Measurements from ENCODE around the gene CHKA.

Gene CHKA

DNA sequence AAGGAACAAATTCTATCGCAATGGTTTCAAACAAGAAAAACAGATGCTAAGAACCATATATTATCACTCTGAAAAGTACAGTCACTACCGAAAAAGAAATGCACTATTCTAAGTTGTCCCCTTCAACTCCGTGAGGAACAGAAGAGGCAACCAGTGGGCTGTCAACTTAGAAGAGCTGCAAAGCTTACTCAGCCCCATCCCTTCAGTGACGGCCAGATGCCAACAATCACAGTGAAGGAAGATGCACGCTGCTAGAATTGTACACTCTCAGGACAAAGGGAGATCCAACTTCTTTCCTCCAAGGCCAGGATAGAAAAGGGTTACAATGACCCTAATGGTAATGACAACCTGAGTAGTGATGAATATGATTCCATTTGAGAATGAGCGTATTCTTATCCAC lies 38.5 kb upstream of the CHKA start:
- Histone ChIP-seq H3K9me3 (replicated peaks in 1 of 11) (no peaks in the 10 kb centered on the region), H4K20me1 (peaks cover 0 to 6% (median 0%) of the 10 kb centered on the region in 11 experiments; a peak in 3 of 22 replicates), H3K4me3 (no peak overlapping the region), H3K4me1 (no peaks in the 10 kb centered on the region), H3K4me2 (no peak overlapping the region), H3K27me3 (no peaks in the 10 kb centered on the region), H3K27ac (no peak overlapping the region), H3K9ac (no peak overlapping the region), H3K36me3 (peaks cover 51 to 92% (median 76%) of the 10 kb centered on the region in 11 experiments)
- no peak for TF ChIP-seq Cebpa-rat (IDR thresholded peaks at IDR 0.05)

DNA sequence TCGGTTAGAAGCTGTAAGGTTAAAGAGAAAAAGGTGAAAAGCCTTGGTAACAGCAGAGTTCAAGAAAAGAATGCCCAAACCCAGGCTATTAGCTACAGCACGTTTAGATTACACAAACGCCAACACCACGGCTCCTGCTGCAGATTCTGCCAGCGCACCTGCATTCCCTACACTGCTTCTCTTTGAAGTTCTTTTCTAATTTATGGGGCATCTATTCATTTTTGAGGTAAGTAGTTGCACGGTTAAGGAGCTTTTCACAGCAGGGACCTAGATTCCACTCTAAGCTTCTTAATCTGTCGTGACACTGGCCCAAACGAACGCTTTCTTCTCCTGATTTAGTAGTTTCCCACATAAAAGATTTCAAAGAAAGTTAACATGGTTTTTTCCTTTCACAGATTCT lies 38.0 kb upstream of the CHKA start:
- Histone ChIP-seq H3K9ac (no peak overlapping the region), H3K4me3 (no peak overlapping the region), H3K4me2 (no peak overlapping the region), H3K36me3 (peaks cover 47 to 87% (median 71%) of the 10 kb centered on the region in 11 experiments), H3K27me3 (no peaks in the 10 kb centered on the region), H3K9me3 (replicated peaks in 1 of 11) (no peaks in the 10 kb centered on the region), H4K20me1 (peaks cover 0 to 6% (median 0%) of the 10 kb centered on the region in 11 experiments; a peak in 3 of 22 replicates), H3K4me1 (no peaks in the 10 kb centered on the region), H3K27ac (no peak overlapping the region)
- TF ChIP-seq Cebpa-rat (IDR thresholded peaks at IDR 0.05), result no peak

DNA sequence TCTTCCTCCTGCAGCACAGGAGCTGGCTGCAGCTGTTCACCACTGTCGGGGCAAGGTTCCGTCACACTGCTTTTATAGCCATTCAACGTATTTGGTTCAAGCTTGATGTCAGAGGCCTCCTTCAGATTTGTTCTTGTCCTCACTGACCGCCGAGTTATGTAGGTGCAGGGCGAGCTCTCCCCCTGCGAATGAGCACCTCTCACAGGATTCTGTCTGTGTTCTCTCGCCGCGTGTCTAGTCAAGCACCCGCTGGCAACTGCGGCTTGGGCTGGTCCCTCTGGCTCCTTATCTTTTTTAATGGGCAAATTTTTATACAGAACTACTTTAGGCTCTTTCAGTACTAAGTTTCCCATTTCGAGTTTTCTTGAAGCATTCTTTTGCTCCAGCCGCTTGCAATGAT lies 37.4 kb upstream of the CHKA start:
- no peak overlapping the region for H3K4me2 ChIP-seq
- no peaks in the 10 kb centered on the region for H3K27me3 ChIP-seq
- no peak overlapping the region for H3K9ac ChIP-seq
- H3K4me3 ChIP-seq, result no peak overlapping the region
- H3K4me1 ChIP-seq, result no peaks in the 10 kb centered on the region
- peaks cover 0 to 6% (median 0%) of the 10 kb centered on the region in 11 experiments; a peak in 3 of 22 replicates for H4K20me1 ChIP-seq
- H3K9me3 ChIP-seq (replicated peaks in 1 of 11), result no peaks in the 10 kb centered on the region
- no peak overlapping the region for H3K27ac ChIP-seq
- H3K36me3 ChIP-seq, result peaks cover 41 to 81% (median 65%) of the 10 kb centered on the region in 11 experiments
- TF ChIP-seq Cebpa-rat (IDR thresholded peaks at IDR 0.05), result no peak

DNA sequence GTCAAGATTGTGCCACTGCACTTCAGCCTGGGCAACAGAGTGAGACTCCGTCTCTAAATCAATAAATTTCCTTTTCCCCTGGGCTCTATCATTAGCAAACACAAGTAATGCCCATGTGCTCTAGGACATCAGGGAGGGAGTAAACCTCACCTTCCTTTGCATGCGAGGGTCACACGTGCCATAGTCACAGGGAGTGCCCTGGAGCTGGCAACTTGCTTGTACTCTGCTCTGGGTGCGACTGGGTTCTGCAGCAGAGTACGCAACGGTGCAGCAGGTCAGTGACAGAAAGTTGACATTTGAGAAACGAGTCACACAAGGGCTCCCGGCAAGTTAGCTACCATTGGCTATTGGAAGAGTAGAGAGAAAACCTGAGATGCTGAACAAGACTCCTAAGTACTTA lies 32.6 kb upstream of the CHKA start:
- Histone ChIP-seq H3K4me3 (no peak overlapping the region), H3K9ac (no peak overlapping the region), H3K36me3 (peaks cover 17 to 34% (median 25%) of the 10 kb centered on the region in 11 experiments), H3K4me1 (peaks cover 8 to 21% (median 14%) of the 10 kb centered on the region in 10 experiments), H3K27me3 (no peaks in the 10 kb centered on the region), H3K27ac (no peak overlapping the region), H3K9me3 (replicated peaks in 1 of 11) (no peaks in the 10 kb centered on the region), H3K4me2 (no peak overlapping the region), H4K20me1 (peaks cover 0 to 6% (median 0%) of the 10 kb centered on the region in 11 experiments; a peak in 2 of 22 replicates)
- no peak for TF ChIP-seq Cebpa-rat (IDR thresholded peaks at IDR 0.05)

DNA sequence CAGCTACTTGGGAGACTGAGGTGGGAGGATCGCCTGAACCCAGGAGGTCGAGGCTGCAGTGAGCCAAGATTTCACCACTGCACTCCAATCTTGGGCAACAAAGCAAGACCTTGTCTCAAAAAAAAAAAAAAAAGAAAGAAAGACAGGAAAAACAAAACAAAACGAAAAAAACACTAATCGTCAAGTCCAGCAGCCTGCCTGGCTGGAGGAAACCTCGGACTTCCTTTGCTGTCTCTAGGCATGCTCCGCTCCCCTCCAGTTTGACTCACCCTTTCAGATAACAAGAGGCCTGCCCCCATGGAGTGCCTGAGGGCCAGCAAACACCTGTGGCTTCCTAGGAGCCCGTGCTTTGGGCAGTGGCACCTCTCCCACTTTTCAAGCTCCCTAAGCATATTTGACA lies 28.8 kb upstream of the CHKA start:
- peak overlapping the region in 1 of 11 experiments; percentile 25; a peak in 2 of 22 replicates for H3K9ac ChIP-seq
- peaks cover 0 to 5% (median under 1%) of the 10 kb centered on the region in 11 experiments; a peak in 8 of 22 replicates for H3K36me3 ChIP-seq
- H4K20me1 ChIP-seq, result peaks cover 0 to 22% (median 0%) of the 10 kb centered on the region in 11 experiments; a peak in 2 of 22 replicates
- H3K27ac ChIP-seq, result no peak overlapping the region
- H3K9me3 ChIP-seq (replicated peaks in 1 of 11), result no peaks in the 10 kb centered on the region
- H3K4me2 ChIP-seq, result peak overlapping the region; percentile 18 to 66 (median 50)
- H3K27me3 ChIP-seq, result no peaks in the 10 kb centered on the region
- peaks cover 32 to 54% (median 39%) of the 10 kb centered on the region in 10 experiments for H3K4me1 ChIP-seq
- no peak for TF ChIP-seq Cebpa-rat (IDR thresholded peaks at IDR 0.05)
- no peak overlapping the region for H3K4me3 ChIP-seq

DNA sequence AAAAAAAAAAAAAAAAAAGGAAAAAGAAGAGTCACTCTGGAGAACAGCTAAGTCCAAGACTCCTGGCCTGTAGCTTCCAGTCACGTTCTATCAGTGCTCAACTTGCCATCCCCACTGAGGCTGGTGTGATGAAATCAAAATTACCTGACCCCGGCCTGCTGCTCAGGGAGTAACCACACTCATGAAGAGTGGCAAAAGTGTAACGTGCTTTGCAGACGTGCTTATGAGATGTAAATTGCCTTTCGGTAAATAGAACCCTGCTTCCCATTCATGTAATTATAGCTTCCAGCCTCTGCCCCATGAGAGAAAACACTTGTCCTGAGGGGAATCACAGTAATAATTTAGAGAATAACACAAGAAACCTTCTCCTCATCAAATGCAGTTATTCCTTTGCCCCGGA lies 28.2 kb upstream of the CHKA start:
- no peak for TF ChIP-seq Cebpa-rat (IDR thresholded peaks at IDR 0.05)
- H3K4me2 ChIP-seq, result peak overlapping the region in 10 of 11 experiments; percentile 18 to 66 (median 52); a peak in 15 of 22 replicates

DNA sequence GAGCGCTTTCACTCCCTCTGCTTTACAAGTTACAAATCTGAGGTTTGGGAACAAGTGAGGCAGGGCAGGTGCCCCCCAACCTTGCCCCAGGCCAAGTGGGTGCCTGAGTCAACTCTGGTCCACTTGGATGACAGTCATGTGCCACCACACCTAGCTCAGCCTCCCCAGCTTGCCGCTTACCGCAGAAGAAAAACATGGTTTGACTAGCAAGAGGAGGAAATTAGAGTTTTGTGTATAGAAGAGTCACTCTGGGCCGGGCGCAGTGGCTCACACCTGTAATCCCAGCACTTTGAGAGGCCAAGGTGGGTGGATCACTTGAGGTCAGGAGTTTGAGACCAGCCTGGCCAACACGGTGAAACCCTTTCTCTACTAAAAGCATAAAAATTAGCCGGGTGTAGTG lies 27.7 kb upstream of the CHKA start:
- Histone ChIP-seq H3K27ac (no peak overlapping the region), H3K9ac (no peak overlapping the region), H3K4me3 (no peak overlapping the region), H3K9me3 (replicated peaks in 1 of 11) (no peaks in the 10 kb centered on the region), H3K36me3 (no peaks in the 10 kb centered on the region), H3K4me2 (peak overlapping the region in 3 of 11 experiments; percentile 3 to 42 (median 8); a peak in 2 of 22 replicates), H4K20me1 (peaks cover 0 to 22% (median 0%) of the 10 kb centered on the region in 11 experiments; a peak in 2 of 22 replicates), H3K4me1 (peaks cover 43 to 66% (median 51%) of the 10 kb centered on the region in 10 experiments), H3K27me3 (no peaks in the 10 kb centered on the region)
- TF ChIP-seq Cebpa-rat (IDR thresholded peaks at IDR 0.05), result no peak

More for the DNA sequence above, 28.2 kb upstream of the CHKA start:
- Histone ChIP-seq H3K27me3 (no peaks in the 10 kb centered on the region), H3K36me3 (0 out of 22 replicates have a peak, but pooled peaks cover 0 to 3% (median 0%) of the 10 kb centered on the region in 11 experiments), H3K27ac (no peak overlapping the region), H3K9me3 (replicated peaks in 1 of 11) (no peaks in the 10 kb centered on the region), H3K9ac (no peak overlapping the region), H3K4me1 (peaks cover 38 to 60% (median 45%) of the 10 kb centered on the region in 10 experiments), H4K20me1 (peaks cover 0 to 22% (median 0%) of the 10 kb centered on the region in 11 experiments; a peak in 2 of 22 replicates), H3K4me3 (no peak overlapping the region)

DNA sequence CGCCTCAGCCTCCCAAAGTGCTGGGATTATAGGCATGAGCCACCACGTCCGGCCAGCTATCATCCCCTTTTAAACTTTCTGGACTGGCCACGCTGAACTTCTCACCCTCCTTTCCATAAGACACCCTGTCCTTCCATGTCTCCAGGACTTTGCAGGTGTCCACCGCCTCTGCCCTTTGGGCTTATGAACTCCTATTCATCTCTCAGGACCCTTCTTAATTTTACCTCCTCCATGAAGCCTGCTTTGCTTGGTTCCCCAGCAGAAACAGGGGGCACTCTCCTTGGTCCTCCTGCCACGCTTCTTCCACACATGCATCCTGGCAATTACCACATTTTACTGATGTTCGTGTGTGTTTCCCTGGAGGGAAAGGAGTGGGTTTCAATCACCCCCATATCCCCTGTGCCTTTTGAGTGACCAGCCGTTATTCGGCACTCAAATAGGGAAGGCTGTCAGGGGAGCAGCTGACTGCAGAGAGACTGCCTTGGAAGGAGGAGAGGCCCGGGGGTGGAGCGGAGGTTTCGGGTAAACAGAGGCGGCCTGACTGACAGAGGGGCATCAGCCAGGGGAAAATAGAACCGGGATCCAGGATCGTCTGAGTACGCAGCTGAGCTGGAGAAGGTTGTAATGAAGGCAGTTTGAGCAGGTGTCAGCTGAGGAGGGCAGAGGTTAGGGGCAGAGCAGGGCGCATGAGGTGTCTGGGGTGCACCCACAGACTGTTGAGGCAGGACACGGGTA lies 27.1 kb upstream of the CHKA start:
- Histone ChIP-seq H3K9ac (no peak overlapping the region), H3K4me2 (peak overlapping the region in 3 of 11 experiments; percentile 3 to 66 (median 22); a peak in 3 of 22 replicates), H3K27ac (no peak overlapping the region), H3K9me3 (replicated peaks in 1 of 11) (no peaks in the 10 kb centered on the region), H3K27me3 (no peaks in the 10 kb centered on the region), H3K4me1 (peaks cover 49 to 72% (median 57%) of the 10 kb centered on the region in 10 experiments), H4K20me1 (peaks cover 0 to 22% (median 0%) of the 10 kb centered on the region in 11 experiments; a peak in 2 of 22 replicates), H3K4me3 (no peak overlapping the region), H3K36me3 (no peaks in the 10 kb centered on the region)
- TF ChIP-seq Cebpa-rat (IDR thresholded peaks at IDR 0.05), result no peak

DNA sequence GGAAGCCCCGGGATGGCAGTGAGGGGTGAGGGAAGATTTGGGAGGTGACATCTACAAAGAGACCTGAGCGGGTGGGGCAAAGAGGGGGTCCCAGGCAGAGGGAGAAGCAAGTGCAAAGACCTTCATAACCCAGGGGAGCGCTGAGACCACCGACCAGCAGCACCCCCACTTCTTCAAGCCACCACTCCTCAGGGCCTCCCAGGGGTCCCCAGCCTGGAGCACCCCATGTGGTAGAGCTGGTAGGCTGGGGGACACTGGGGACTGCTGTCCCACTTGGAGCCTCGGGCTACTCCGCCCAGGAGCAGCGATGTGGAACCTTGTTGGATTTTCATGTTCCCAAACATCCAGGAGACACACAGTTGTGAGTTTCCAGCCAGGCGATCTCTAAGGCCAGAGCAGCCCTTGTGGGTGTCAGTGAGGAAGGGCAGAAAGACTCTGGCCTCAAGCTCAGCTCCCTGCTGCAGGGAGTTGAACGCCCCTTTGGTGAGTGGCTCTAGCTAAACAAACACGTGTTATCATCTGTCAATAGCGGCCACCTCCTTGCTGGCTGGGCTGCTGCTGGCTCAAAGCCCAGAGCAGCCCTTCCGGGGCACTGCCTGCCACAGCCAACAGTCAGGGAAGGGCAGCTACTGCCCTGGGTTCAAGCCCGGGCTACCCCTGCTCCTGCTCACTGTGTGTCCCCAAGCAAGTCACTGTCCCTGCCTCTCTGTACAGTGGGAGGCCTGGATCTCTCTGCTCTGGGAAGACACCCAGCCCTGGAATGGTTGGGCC lies 25.7 kb upstream of the CHKA start:
- no peak for TF ChIP-seq Cebpa-rat (IDR thresholded peaks at IDR 0.05)
- H3K27me3 ChIP-seq, result no peaks in the 10 kb centered on the region
- no peaks in the 10 kb centered on the region for H3K9me3 ChIP-seq (replicated peaks in 1 of 11)
- peaks cover 63 to 86% (median 71%) of the 10 kb centered on the region in 10 experiments for H3K4me1 ChIP-seq
- peaks cover 0 to 28% (median 6%) of the 10 kb centered on the region in 11 experiments; a peak in 9 of 22 replicates for H4K20me1 ChIP-seq
- H3K4me3 ChIP-seq, result no peak overlapping the region
- H3K9ac ChIP-seq, result peak overlapping the region in 1 of 11 experiments; percentile 10; a peak in 1 of 22 replicates
- H3K4me2 ChIP-seq, result peak overlapping the region; percentile 55 to 98 (median 67)
- H3K27ac ChIP-seq, result no peak overlapping the region
- no peaks in the 10 kb centered on the region for H3K36me3 ChIP-seq

Data from BLaER1 treated with 17β-estradiol and CSF1 and Interleukin-3, amounts not matched to agents 10 nM and 100 nM (cell line).